Measurements from ENCODE around the gene YY1.

YY1 gene

GRCh38 chr14:100323121-100323941, 84.4 kb downstream of the YY1 start, which contains the start of gene SLC25A47:
Gene SLC25A47 (plus strand): TSS chr14:100323339. CDS start chr14:100323415, 76 bp downstream.
- no peak within 1 kb of the TSS for H3K4me3 ChIP-seq (ENCODE audit: low read length)
- no peak for DNase-seq (ENCODE audit: low read depth, low spot score)

DNA sequence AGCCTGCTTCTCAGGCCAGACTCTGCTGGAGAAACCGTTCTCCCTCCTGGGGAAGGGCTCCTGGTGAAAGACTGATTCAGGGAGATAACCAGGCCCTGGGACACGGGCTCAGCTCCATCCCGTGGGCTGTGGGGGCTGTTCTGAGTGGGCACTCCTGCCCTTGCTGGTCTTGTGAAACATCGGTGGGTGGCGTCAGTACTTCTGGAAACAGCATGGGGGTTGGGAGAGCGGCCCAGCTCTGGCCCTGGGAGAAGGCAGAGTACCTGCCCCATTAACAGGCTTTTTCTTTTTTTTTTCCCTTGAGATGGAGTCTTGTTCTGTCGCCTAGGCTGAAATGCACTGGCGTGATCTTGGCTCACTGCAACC, 85.0 kb downstream of the YY1 start:
- no peak overlapping the region for H3K4me3 ChIP-seq (ENCODE audit: low read length)
- DNase-seq (ENCODE audit: low read depth, low spot score): no peak

DNA sequence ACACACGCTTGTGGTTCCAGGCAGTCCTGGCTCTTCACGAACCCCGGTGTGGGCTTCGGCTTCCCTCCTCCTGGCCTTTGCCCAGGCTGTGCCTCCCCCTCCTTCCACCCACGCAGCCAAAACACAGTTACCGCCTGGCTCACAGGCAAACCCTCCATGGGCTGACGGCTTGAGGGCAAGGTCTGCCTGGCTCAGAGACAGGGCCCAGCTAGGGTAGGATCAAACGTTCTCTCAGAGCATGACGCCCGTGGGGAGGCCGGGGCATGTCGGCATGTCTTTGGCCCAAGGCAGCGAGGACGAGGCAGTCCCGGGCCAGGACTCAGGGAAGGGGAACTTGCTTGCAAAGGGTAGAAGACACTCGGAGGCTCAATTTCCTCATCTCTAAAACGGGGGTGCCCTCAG, 86.3 kb downstream of the YY1 start:
- no peak overlapping the region for H3K4me3 ChIP-seq (ENCODE audit: low read length)
- DNase-seq (ENCODE audit: low read depth, low spot score): no peak

DNA sequence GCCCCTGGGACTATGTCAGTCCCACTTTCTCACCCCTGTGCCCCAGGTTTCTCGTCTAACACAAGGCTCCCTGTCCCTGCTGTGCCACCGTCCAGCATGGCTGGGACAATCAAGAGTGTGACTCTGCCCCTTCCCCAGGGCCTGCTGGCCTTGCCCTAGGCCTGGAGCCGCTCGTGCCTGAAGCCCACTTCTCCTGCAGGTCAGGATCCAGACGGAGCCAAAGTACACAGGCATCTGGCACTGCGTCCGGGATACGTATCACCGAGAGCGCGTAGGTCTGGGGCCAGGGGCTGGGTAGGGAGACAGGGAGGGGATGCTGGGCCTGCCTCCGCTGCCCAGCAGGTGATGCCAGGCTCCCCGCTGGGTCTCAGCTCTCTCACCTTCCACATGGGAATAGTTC, 87.0 kb downstream of the YY1 start:
- no peak for DNase-seq (ENCODE audit: low read depth, low spot score)

DNA sequence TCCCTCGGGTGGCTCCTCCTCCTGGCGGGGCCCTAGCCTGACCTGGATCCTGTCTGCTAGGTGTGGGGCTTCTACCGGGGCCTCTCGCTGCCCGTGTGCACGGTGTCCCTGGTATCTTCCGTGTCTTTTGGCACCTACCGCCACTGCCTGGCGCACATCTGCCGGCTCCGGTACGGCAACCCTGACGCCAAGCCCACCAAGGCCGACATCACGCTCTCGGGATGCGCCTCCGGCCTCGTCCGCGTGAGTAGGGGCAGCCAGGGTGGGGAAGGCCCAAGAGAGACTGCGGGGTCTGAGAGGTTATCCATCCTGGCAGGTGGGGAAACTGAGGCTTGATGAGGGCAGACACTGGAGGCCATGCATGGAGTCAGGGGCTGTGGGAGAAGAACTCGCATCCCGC, 88.2 kb downstream of the YY1 start:
- no peak overlapping the region for H3K4me3 ChIP-seq (ENCODE audit: low read length)
- DNase-seq (ENCODE audit: low read depth, low spot score): no peak

More for the DNA sequence above, 87.0 kb downstream of the YY1 start:
- no peak overlapping the region for H3K4me3 ChIP-seq (ENCODE audit: low read length)

- DNase-seq (ENCODE audit: low read depth, low spot score): no peak
- no peak overlapping the region for H3K4me3 ChIP-seq (ENCODE audit: low read length)
These were observed 89.7 kb downstream of the YY1 start for GRCh38 chr14:100328495-100329163.

DNA sequence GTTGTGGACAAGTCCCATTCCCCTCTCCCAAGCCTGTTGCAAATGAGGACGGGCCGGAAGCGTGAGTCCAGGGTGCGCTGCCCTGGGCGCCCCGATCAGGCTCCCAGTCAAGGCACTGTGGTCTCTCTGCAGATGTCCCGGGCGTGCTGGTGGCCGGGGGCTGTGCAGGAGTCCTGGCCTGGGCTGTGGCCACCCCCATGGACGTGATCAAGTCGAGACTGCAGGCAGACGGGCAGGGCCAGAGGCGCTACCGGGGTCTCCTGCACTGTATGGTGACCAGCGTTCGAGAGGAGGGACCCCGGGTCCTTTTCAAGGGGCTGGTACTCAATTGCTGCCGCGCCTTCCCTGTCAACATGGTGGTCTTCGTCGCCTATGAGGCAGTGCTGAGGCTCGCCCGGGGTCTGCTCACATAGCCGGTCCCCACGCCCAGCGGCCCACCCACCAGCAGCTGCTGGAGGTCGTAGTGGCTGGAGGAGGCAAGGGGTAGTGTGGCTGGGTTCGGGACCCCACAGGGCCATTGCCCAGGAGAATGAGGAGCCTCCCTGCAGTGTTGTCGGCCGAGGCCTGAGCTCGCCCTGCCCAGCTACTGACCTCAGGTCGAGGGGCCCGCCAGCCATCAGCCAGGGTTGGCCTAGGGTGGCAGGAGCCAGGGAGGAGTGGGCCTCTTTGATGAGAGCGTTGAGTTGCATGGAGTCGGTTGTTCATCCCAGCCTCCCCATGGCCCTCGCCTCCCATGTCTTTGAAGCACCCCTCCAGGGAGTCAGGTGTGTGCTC, 90.5 kb downstream of the YY1 start:
- no peak overlapping the region for H3K4me3 ChIP-seq (ENCODE audit: low read length)
- DNase-seq (ENCODE audit: low read depth, low spot score): no peak

DNA sequence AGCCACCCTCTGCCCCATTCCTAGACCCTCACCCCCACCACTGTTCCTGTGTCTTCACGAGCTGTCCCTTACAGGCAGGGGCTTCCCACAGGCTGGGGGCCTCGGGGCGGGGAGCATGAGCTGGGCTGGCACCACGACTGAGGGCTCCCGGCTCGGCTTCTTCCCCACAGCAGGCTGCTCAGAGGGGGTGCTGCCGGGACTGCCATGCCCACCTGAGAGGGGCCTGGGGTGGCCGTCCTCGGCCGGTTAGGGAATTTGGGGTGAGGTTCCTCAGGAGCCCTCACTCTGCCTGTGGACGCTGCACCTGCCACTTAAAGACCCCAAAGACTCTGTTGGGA, 91.0 kb downstream of the YY1 start:
- DNase-seq (ENCODE audit: low read depth, low spot score): no peak

DNA sequence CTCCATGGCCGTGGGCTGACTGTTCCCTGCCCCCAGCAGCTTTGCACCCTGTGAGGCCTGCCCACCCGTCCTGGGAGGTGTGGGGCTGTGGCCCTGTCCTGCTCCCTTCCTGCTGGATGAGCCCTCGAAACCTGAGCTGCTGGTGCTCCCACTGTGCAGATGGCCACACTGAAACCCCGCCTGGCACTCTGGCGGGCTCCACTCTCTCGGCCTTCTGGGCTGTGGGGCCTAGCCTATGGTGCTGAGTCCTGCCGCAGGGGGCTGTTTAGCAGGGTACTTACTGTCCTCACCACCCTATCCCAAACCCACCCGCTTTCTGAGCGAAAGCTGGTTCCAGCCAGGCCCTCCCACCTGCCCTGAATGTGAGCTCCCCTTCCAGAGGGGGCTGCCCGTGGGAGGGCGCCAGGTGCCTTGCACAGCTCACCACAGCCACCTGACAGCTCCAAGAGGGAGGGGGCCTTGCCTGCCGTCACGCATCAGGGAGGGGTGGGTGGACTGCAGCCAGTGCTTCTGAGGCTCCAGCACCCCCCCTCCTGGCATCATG, 91.5 kb downstream of the YY1 start:
- DNase-seq (ENCODE audit: low read depth, low spot score): no peak

More for the DNA sequence above, 91.0 kb downstream of the YY1 start:
- no peak overlapping the region for H3K4me3 ChIP-seq (ENCODE audit: low read length)

DNA sequence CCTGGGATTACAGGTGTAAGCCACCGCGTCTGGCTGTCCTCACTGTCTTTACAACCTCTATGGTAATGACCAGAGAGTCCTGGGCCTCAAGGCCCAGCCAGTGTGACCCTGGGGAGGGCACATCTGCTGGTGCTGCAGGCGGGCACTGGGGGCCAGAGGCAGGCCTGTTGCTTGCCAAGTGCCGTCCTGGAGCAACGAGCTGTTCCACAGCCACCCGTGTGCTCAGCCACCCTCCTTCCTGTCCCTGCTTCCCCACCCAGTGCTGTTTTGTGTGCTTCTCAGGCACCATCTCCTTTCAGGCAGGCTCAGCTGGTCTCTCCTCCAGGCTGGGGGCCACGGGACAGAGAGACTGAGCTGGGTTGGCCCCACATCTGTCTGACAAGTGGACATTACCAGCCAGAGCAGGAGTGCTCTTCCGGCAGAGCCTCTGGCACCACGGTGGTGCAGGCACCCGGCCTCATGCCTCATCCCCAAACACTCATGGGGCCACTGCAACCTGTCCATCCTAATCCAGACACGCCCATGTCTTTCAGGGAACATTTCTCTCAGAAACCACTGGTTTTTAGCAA, 93.2 kb downstream of the YY1 start:
- DNase-seq (ENCODE audit: low read depth, low spot score): no peak

More for the DNA sequence above, 91.5 kb downstream of the YY1 start:
- H3K4me3 ChIP-seq (ENCODE audit: low read length): no peak overlapping the region

More for the DNA sequence above, 93.2 kb downstream of the YY1 start:
- H3K4me3 ChIP-seq (ENCODE audit: low read length): no peak overlapping the region

Data from Jurkat, Clone E6-1 (cell line).